D721Med (cell line): Measurements from ENCODE around the gene PNPLA3.
A peak's percentile ranks its signal among the peaks of the same experiment; 100 is the strongest.

ENCODE experiments used
- DNase-seq: peaks from one replicate; pipeline ENCODE4 v3.0.0; 2011; ENCODE audit warnings: low spot score; ENCODE audit not compliant: insufficient read length
- FAIRE-seq: peaks from 2 replicates; lab custom pipeline; 2011; peaks lifted over from hg19 to GRCh38; lab: Jason Lieb, UNC
- CTCF ChIP-seq: IDR thresholded peaks from 2 replicates; pipeline ENCODE4 v1.5.1; 2012; ENCODE audit warnings: mild to moderate bottlenecking, control low read depth; ENCODE audit not compliant: insufficient read depth; ENCODE audit errors: missing control alignments

The PNPLA3 gene

GRCh38 chr22:43925433-43926348 is 2.1 kb downstream of the PNPLA3 start:
- DNase-seq, result peak; percentile 77
- TF ChIP-seq CTCF, result no peak
- FAIRE-seq, result no peak

- TF ChIP-seq CTCF, result no peak
- FAIRE-seq, result no peak
- no peak for DNase-seq
Measured at GRCh38 chr22:43926349-43926710, 2.7 kb downstream of the PNPLA3 start.

GRCh38 chr22:43928468-43928867 is 4.9 kb downstream of the PNPLA3 start:
- no peak for FAIRE-seq
- DNase-seq, result no peak
- TF ChIP-seq CTCF, result no peak

DNA sequence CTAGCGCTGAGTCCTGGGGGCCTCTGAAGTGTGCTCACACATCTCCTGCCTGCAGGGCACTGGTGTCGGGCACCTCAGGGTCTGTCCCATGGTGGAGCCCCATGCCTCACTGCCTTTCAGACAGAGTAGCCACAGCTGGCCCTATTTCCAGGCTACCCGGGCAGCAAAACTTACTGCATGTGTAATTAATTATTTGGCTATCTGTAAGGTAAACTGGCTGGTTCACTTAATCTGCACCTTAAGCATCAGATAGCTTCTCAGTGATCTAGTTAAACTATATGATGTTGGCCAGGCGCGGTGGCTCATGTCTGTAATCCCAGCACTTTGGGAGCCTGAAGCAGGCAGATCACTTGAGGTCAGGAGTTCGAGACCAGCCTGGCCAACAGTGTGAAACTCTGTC is 5.3 kb downstream of the PNPLA3 start:
- FAIRE-seq (no peak), DNase-seq (no peak)
- no peak for TF ChIP-seq CTCF

DNA sequence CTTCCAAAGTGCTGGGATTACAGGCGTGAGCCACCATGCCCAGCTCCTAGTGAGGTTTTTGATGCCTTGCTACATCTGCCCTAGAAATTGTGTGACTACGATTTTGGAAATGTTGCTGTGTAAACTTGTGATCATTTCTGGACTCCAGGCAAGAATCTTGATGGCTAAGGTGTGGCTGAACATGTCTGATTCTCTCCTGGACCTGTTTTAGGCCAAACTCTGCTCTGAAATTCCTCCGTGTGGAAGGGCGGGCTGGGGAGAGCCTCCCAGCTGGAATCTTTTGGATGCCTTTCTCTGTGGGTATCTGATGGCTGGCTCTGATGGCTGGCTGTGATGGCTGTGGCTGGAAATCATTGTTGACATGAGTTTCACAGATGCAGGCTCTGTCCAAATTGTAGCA is 8.2 kb downstream of the PNPLA3 start:
- TF ChIP-seq CTCF, result no peak
- no peak for DNase-seq
- FAIRE-seq, result no peak

DNA sequence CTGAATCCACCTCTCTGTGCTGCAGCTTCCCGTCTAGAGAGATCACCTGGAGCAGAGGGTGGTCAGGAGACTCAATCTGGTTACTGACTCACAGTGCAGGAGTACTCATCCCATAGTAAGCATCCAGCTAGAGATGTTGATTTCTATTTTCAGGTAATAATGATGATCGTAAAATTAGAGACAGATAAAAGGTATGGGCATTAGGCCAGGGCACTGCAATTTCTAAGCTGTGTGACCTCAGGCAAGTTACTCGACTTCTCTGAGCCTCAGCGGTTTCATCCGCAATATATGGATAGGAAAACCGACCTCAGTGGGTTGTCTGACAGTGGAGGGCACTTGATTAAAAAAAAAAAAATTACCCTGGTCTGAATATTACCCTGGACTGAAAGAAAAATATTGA is 17.8 kb downstream of the PNPLA3 start:
- FAIRE-seq, result no peak
- no peak for TF ChIP-seq CTCF
- DNase-seq, result no peak

DNA sequence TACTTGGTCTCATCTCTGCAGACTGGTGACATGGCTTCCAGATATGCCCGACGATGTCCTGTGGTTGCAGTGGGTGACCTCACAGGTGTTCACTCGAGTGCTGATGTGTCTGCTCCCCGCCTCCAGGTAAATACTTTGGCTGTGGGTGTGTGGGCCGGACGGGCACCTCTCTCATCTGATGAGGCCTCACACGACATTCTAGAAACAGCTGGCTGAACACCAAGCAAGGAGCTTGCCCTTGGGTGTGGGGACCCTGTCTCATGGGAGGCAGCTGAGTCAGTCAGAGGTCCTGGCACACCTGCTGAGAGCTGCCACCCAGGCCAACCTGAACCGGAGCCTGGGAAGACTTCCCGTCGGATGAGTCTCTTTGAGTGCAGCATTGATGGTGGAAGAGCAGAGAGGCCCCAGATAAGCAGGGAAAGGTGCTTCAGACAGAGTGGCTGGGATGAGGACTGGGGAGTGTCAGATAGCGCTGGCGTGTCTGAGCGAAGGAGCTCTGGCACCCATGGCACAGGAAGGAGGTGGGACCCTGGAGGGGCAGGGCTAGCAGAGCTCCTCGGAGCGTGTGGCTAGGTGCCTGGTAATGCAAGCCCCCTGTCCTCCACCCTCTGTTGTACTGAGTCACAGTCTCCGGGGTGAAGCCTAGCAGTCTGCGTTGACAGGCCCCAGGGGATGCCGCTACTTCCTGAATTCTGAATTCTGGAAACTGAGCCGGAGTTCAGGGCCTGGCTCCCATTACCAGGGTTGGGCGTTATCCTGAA is 21.2 kb downstream of the PNPLA3 start:
- no peak for FAIRE-seq
- TF ChIP-seq CTCF, result no peak
- DNase-seq, result no peak
